Uterus (tissue), 4 donors: ENCODE measurements around the gene KLHDC4. TPM values are rescaled to one million over a fixed set of nuclear protein-coding genes. Genes with fewer than 3 reads are reported as not detected.
"Not testable (repeated sequence)": the region's sequence is repeated elsewhere in the genome, so short reads cannot be mapped to it uniquely, and the experiment has no call there.

Experiments used
- DNase-seq, 2 donors: peaks; one replicate each; pipeline ENCODE4 v3.0.0-alpha.2; 2019 to 2020
- H3K27ac ChIP-seq, 2 donors: fragments of 200-600 bp; sonication (generic); 1 replicate in 1 of 2; 2 replicates in 1 of 2; pipeline ENCODE4 v1.5.1; 2016 to 2018
- H3K27me3 ChIP-seq, 2 donors: fragments of 200-600 bp; sonication (generic); one replicate each; pipeline ENCODE4 v1.5.1; 2018 to 2019; ENCODE audit warnings: control low read depth in 1 of 2
- H3K36me3 ChIP-seq, 2 donors: fragments of 200-600 bp; sonication (generic); one replicate each; pipeline ENCODE4 v1.5.1; 2019; ENCODE audit warnings: control low read depth in 1 of 2
- H3K4me1 ChIP-seq, 2 donors: fragments of 200-600 bp; sonication (generic); one replicate each; pipeline ENCODE4 v1.5.1; 2018 to 2019; ENCODE audit warnings: control low read depth in 1 of 2
- H3K4me3 ChIP-seq, 2 donors: fragments of 200-600 bp; sonication (generic); 1 replicate in 1 of 2; 2 replicates in 1 of 2; pipeline ENCODE4 v1.5.1; 2018 to 2019; ENCODE audit warnings: mild to moderate bottlenecking in 1 of 2
- H3K9me3 ChIP-seq, 2 donors: fragments of 200-600 bp; sonication (generic); one replicate each; pipeline ENCODE4 v1.5.1; 2019; ENCODE audit warnings: control low read depth in 1 of 2
- CTCF ChIP-seq, 4 experiments: fragments of 200-600 bp in 2 of 4; fragments of 450-650 bp in 2 of 4; sonication (generic) in 2 of 4; IDR thresholded peaks; one replicate each; pipeline ENCODE4 v1.5.1; 2016 to 2019; ENCODE audit warnings: antibody characterized with exemption in 4 of 4, mild to moderate bottlenecking in 2 of 4, moderate library complexity in 1 of 4
- POLR2A ChIP-seq, 2 donors: fragments of 450-650 bp; IDR thresholded peaks; one replicate each; pipeline ENCODE4 v1.6.1; 2016; ENCODE audit warnings: antibody characterized with exemption in 2 of 2, mild to moderate bottlenecking in 1 of 2, moderate library complexity in 1 of 2
- intact Hi-C: fragments of 100-400 bp; cut with DNase I; formaldehyde crosslinking; loops from one replicate; pipeline ENCODE4 v1.15.1; 2023; ENCODE audit warnings: low total_unique reads
- total RNA-seq, 4 donors: library from RNA; depleted of rRNA in 3 of 4; stranded (reverse); fragments of >200 nt in 3 of 4; gene quantifications; one replicate each; pipeline versions ENCODE4 v1.1.0 to v1.2.4, GENCODE V29; 2014 to 2023
- donor health status: DM: yes; HTN: yes; CAD: no.

KLHDC4 gene
- total RNA-seq, 4 donors from 2014 or later: 25.1 to 49.2 (median 36.4) TPM

GRCh38 chr16:87681981-87682570 lies 83.7 kb downstream of the KLHDC4 start:
- H3K27me3 ChIP-seq: no peaks in the 10 kb centered on the region
- no peak overlapping the region for H3K4me3 ChIP-seq
- no peak for DNase-seq
- no peaks in the 10 kb centered on the region for H3K4me1 ChIP-seq
- no peaks in the 10 kb centered on the region for H3K36me3 ChIP-seq
- TF ChIP-seq CTCF (IDR thresholded peaks at IDR 0.05) (no peak), POLR2A (IDR thresholded peaks at IDR 0.05) (no peak)
- H3K9me3 ChIP-seq: no peaks in the 10 kb centered on the region
- no peak overlapping the region for H3K27ac ChIP-seq
- intact Hi-C loops: no loop called here

GRCh38 chr16:87681051-87681602 lies 84.7 kb downstream of the KLHDC4 start:
- H3K4me1 ChIP-seq, DNase-seq, intact Hi-C loops, H3K4me3 ChIP-seq, H3K27me3 ChIP-seq, H3K9me3 ChIP-seq, H3K36me3 ChIP-seq, H3K27ac ChIP-seq: not testable (repeated sequence)

GRCh38 chr16:87680272-87680644 lies 85.5 kb downstream of the KLHDC4 start:
- no peak overlapping the region for H3K4me3 ChIP-seq
- TF ChIP-seq POLR2A (IDR thresholded peaks at IDR 0.05): no peak
- TF ChIP-seq CTCF (IDR thresholded peaks at IDR 0.05): no peak
- H3K4me1 ChIP-seq: no peaks in the 10 kb centered on the region
- H3K27ac ChIP-seq: no peak overlapping the region
- H3K9me3 ChIP-seq: no peaks in the 10 kb centered on the region
- H3K36me3 ChIP-seq: no peaks in the 10 kb centered on the region
- H3K27me3 ChIP-seq: no peaks in the 10 kb centered on the region
- DNase-seq: no peak
- intact Hi-C loops: no loop called here

- intact Hi-C loops: no loop called here
- H3K9me3 ChIP-seq: no peaks in the 10 kb centered on the region
- DNase-seq: no peak
- no peaks in the 10 kb centered on the region for H3K36me3 ChIP-seq
- H3K4me3 ChIP-seq: no peak overlapping the region
- H3K4me1 ChIP-seq: no peaks in the 10 kb centered on the region
- no peak overlapping the region for H3K27ac ChIP-seq
- no peaks in the 10 kb centered on the region for H3K27me3 ChIP-seq
- TF ChIP-seq CTCF (IDR thresholded peaks at IDR 0.05): no peak
- TF ChIP-seq POLR2A (IDR thresholded peaks at IDR 0.05): no peak
Observed at GRCh38 chr16:87679593-87680271, 86.1 kb downstream of the KLHDC4 start.

GRCh38 chr16:87678618-87679017 lies 87.2 kb downstream of the KLHDC4 start:
- H3K36me3 ChIP-seq: no peaks in the 10 kb centered on the region
- no peaks in the 10 kb centered on the region for H3K9me3 ChIP-seq
- H3K4me1 ChIP-seq: no peaks in the 10 kb centered on the region
- intact Hi-C loops: no loop called here
- no peak for TF ChIP-seq POLR2A (IDR thresholded peaks at IDR 0.05)
- no peak for TF ChIP-seq CTCF (IDR thresholded peaks at IDR 0.05)
- no peak overlapping the region for H3K27ac ChIP-seq
- H3K4me3 ChIP-seq: no peak overlapping the region
- no peaks in the 10 kb centered on the region for H3K27me3 ChIP-seq
- DNase-seq: no peak
